HepG2 (cell line): ENCODE results near the gene WWC1. TPM values are rescaled to one million over a fixed set of nuclear protein-coding genes. Genes with fewer than 3 reads are reported as not detected.

Experiments
- ATAC-seq: fragments of 200-7000 bp; cut with Tn5 transposase; 3 replicates; pipeline ENCODE4 v1.9.1; 2020; ENCODE audit warnings: mild to moderate bottlenecking, moderate library complexity
- BruUV-seq: library from RNA; stranded (reverse); fragments of 400-500 nt; replicated peaks from 2 replicates; lab custom pipeline; 2021; lab: Mats Ljungman, UMichigan
- CTCF ChIA-PET: fragments of 300-600 bp; formaldehyde crosslinking; extraction: SDS; loops from one replicate; lab custom pipeline; 2021; ENCODE audit warnings: low total read pairs, inconsistent platforms, low intra/inter-chr PET ratio; lab: Yijun Ruan, JAX
- POLR2A ChIA-PET: fragments of 350-600 bp; sonication (Branson Sonifier 250); formaldehyde crosslinking; loops from one replicate; lab custom pipeline; 2020; ENCODE audit warnings: antibody characterized with exemption, inconsistent platforms; lab: Yijun Ruan, JAX
- DNase-seq: peaks from one replicate; pipeline ENCODE4 v3.0.0-alpha.2; 2015; ENCODE audit warnings: low spot score
- FAIRE-seq: peaks from 3 replicates; lab custom pipeline; 2011; peaks lifted over from hg19 to GRCh38; lab: Jason Lieb, UNC
- H2AFZ ChIP-seq: one replicate; pipeline ENCODE4 v1.6.1; 2011; ENCODE audit warnings: low read length, inconsistent platforms
- H3K27ac ChIP-seq: fragments of 300-600 bp; 3 replicates; pipeline ENCODE4 v1.8.0; 2011; ENCODE audit warnings: mixed run types, mild to moderate bottlenecking, mixed read lengths, low read length, inconsistent platforms; ENCODE audit not compliant: insufficient read depth; ENCODE audit errors: extremely low read length
- H3K27me3 ChIP-seq, 2 experiments: fragments of 200-600 bp in 1 of 2; 2 replicates in 1 of 2; 3 replicates in 1 of 2; pipeline versions ENCODE4 v1.6.0 to v1.8.0; 2011; ENCODE audit warnings: low read length in 2 of 2, mild to moderate bottlenecking in 2 of 2, moderate library complexity in 2 of 2, inconsistent platforms in 1 of 2; ENCODE audit not compliant: insufficient read depth in 2 of 2, control insufficient read depth in 1 of 2
- H3K36me3 ChIP-seq, 2 experiments: fragments of 200-600 bp in 1 of 2; replicated peaks in 1 of 2; 2 replicates in 1 of 2; 3 replicates in 1 of 2; pipeline versions ENCODE4 v1.5.1 to v1.8.0; 2011; ENCODE audit warnings: low read length in 2 of 2, inconsistent platforms in 1 of 2; ENCODE audit not compliant: insufficient read depth in 2 of 2, control insufficient read depth in 1 of 2
- H3K4me1 ChIP-seq: 2 replicates; pipeline ENCODE4 v1.5.1; 2012; ENCODE audit warnings: low read length, inconsistent platforms; ENCODE audit not compliant: insufficient read depth
- H3K4me2 ChIP-seq: 2 replicates; pipeline ENCODE4 v1.6.0; 2011; ENCODE audit warnings: low read depth, low read length, inconsistent platforms
- H3K4me3 ChIP-seq, 3 experiments: fragments of 200-600 bp in 1 of 3; sonication (generic), shearing (Covaris generic) in 1 of 3; replicated peaks in 1 of 3; 2 replicates each; pipeline ENCODE4 v1.5.1; 2011 to 2016; ENCODE audit warnings: low read length in 3 of 3, inconsistent platforms in 2 of 3, low read depth in 2 of 3, mild to moderate bottlenecking in 2 of 3, control low read depth in 1 of 3, mixed read lengths in 1 of 3; ENCODE audit not compliant: insufficient read depth in 1 of 3
- H3K79me2 ChIP-seq: one replicate; pipeline ENCODE4 v1.6.1; 2011; ENCODE audit warnings: low read length, inconsistent platforms; ENCODE audit not compliant: insufficient read depth
- H3K9ac ChIP-seq: 2 replicates; pipeline ENCODE4 v1.6.0; 2011; ENCODE audit warnings: mild to moderate bottlenecking, low read depth, low read length, inconsistent platforms; ENCODE audit not compliant: insufficient read depth
- H3K9me3 ChIP-seq: 2 replicates; pipeline ENCODE4 v1.5.1; 2012; ENCODE audit warnings: mild to moderate bottlenecking, low read length
- H4K20me1 ChIP-seq: 2 replicates; pipeline ENCODE4 v1.6.0; 2011; ENCODE audit warnings: inconsistent platforms, mild to moderate bottlenecking, low read length, moderate library complexity; ENCODE audit not compliant: insufficient read depth
- CHD2 ChIP-seq: IDR thresholded peaks from 2 replicates; pipeline ENCODE4 v1.6.1; 2011; ENCODE audit warnings: low read depth, low read length, improper control_type of control experiment
- ETS1 ChIP-seq: sonication (generic); formaldehyde crosslinking; IDR thresholded peaks from 2 replicates; pipeline ENCODE4 v1.4.0; 2020; ENCODE audit warnings: missing genetic modification reagents
- ETV6 ChIP-seq: sonication (generic); formaldehyde crosslinking; conservative IDR thresholded peaks from 2 replicates; pipeline ENCODE4 v1.4.0; 2020; ENCODE audit warnings: missing genetic modification reagents
- KLF13 ChIP-seq: sonication (generic); formaldehyde crosslinking; IDR thresholded peaks from 2 replicates; pipeline ENCODE4 v1.4.0; 2020; ENCODE audit warnings: mild to moderate bottlenecking, missing genetic modification reagents
- KMT2A ChIP-seq: sonication (generic); formaldehyde crosslinking; IDR thresholded peaks from 2 replicates; pipeline ENCODE4 v1.4.0; 2020; ENCODE audit warnings: missing genetic modification reagents
- NFE2L2 ChIP-seq: fragments of 150-350 bp; IDR thresholded peaks from 2 replicates; pipeline ENCODE4 v1.6.1; 2014; ENCODE audit warnings: low read length
- NR2F2 ChIP-seq: IDR thresholded peaks from 2 replicates; pipeline ENCODE4 v1.6.1; 2012; ENCODE audit warnings: low read depth, inconsistent platforms, borderline replicate concordance
- POLR2AphosphoS2 ChIP-seq: IDR thresholded peaks from 2 replicates; pipeline ENCODE4 v1.6.1; 2011; ENCODE audit warnings: low read depth, low read length, improper control_type of control experiment
- RARA ChIP-seq: IDR thresholded peaks from 2 replicates; pipeline ENCODE4 v1.6.1; 2016; ENCODE audit warnings: missing genetic modification reagents, missing compliant biosample characterization
- RBAK ChIP-seq: sonication (generic); formaldehyde crosslinking; IDR thresholded peaks from 2 replicates; pipeline ENCODE4 v1.5.1; 2020; ENCODE audit warnings: mild to moderate bottlenecking, missing genetic modification reagents
- RFX3 ChIP-seq: IDR thresholded peaks from 2 replicates; pipeline ENCODE4 v1.6.1; 2016; ENCODE audit warnings: missing biosample characterization, missing genetic modification reagents
- ZBTB7A ChIP-seq: sonication (generic); formaldehyde crosslinking; IDR thresholded peaks from 2 replicates; pipeline ENCODE4 v1.8.0; 2022; ENCODE audit warnings: mild to moderate bottlenecking, missing genetic modification reagents
- ZNF17 ChIP-seq: sonication (generic); formaldehyde crosslinking; IDR thresholded peaks from 2 replicates; pipeline ENCODE4 v1.5.0; 2020; ENCODE audit warnings: mild to moderate bottlenecking, missing genetic modification reagents
- ZNF224 ChIP-seq: sonication (generic); formaldehyde crosslinking; IDR thresholded peaks from 2 replicates; pipeline ENCODE4 v1.5.0; 2020; ENCODE audit warnings: mild to moderate bottlenecking, missing genetic modification reagents
- ZNF263 ChIP-seq: sonication (generic); formaldehyde crosslinking; IDR thresholded peaks from 2 replicates; pipeline ENCODE4 v1.4.0; 2020; ENCODE audit warnings: missing genetic modification reagents
- ZNF446 ChIP-seq: sonication (generic); formaldehyde crosslinking; IDR thresholded peaks from 2 replicates; pipeline ENCODE4 v1.5.0; 2020; ENCODE audit warnings: mild to moderate bottlenecking, missing genetic modification reagents
- ZNF547 ChIP-seq: sonication (generic); formaldehyde crosslinking; IDR thresholded peaks from 2 replicates; pipeline ENCODE4 v1.5.1; 2020; ENCODE audit warnings: mild to moderate bottlenecking, missing genetic modification reagents
- ZNF687 ChIP-seq: sonication (generic); formaldehyde crosslinking; IDR thresholded peaks from 2 replicates; pipeline ENCODE4 v1.5.1; 2020; ENCODE audit warnings: mild to moderate bottlenecking, missing genetic modification reagents, moderate library complexity
- WGBS: methylation state at CpG from one replicate; pipeline ENCODE4 v1.1.6; 2017; ENCODE audit warnings: low lambda C conversion rate; 5-methylcytosine and 5-hydroxymethylcytosine counted together
- in situ Hi-C: cut with HindIII; loops from 2 replicates; pipeline ENCODE4 v1.10.0; 2017; ENCODE audit warnings: low pct_unique_long_range_greater_than_20kb; ENCODE audit not compliant: extremely low pct_ligation_motif_present
- intact Hi-C: fragments of 100-400 bp; cut with micrococcal nuclease; formaldehyde crosslinking; loops from one replicate; pipeline ENCODE4 v1.10.0; 2022; ENCODE audit not compliant: unreplicated experiment
- polyA plus RNA-seq, 8 experiments: library from polyadenylated mRNA; depleted of rRNA in 3 of 8; stranded (reverse) in 7 of 8; unstranded in 1 of 8; fragments of >200 nt; fragmentation: Illumina TruSeq in 4 of 8; extraction: Trizol in 4 of 8; gene quantifications; 2 replicates each; pipeline versions ENCODE4 v1.2.1 to v1.2.3, GENCODE V29; 2011 to 2016; ENCODE audit warnings: low read depth in 4 of 8, missing spikeins in 1 of 8, mixed read lengths in 1 of 8; ENCODE audit not compliant: insufficient read depth in 1 of 8
- total RNA-seq, 5 experiments: library from RNA; depleted of rRNA; stranded (reverse); fragments of >200 nt; fragmentation: Illumina TruSeq; extraction: Trizol; gene quantifications; 2 replicates each; pipeline ENCODE4 v1.2.3, GENCODE V29; 2016; ENCODE audit warnings: low read depth in 1 of 5

Gene WWC1
- total and polyA plus RNA-seq, 2 of the 13 experiments (the other 11 are each of a cell fraction or from before 2014, with no cell fraction given) = 8.3 to 17.9 TPM

GRCh38 chr5:168460606-168461005 is 169.2 kb downstream of the WWC1 start:
- no peak for TF ChIP-seq RBAK (CRISPR knock-in tag)
- no peak for TF ChIP-seq CHD2
- TF ChIP-seq KMT2A (CRISPR knock-in tag) = no peak
- TF ChIP-seq ZBTB7A (CRISPR knock-in tag) = no peak
- TF ChIP-seq POLR2AphosphoS2 = no peak
- no peak for TF ChIP-seq KLF13 (CRISPR knock-in tag)
- TF ChIP-seq ZNF17 (CRISPR knock-in tag) = no peak
- TF ChIP-seq ZNF263 = no peak
- WGBS = 96% methylated on average over 9 of the region's 9 CpGs
- Histone ChIP-seq H3K4me1 (no peaks in the 10 kb centered on the region), H3K79me2 (no peaks in the 10 kb centered on the region), H4K20me1 (no peaks in the 10 kb centered on the region), H3K4me2 (no peak overlapping the region), H3K4me3 (no peak overlapping the region), H3K9ac (no peak overlapping the region), H3K27ac (no peak overlapping the region), H3K27me3 (no peaks in the 10 kb centered on the region), H3K9me3 (no peaks in the 10 kb centered on the region), H3K36me3 (peaks cover 20 to 64% of the 10 kb centered on the region in 2 experiments), H2AFZ (no peak overlapping the region)
- no peak for ATAC-seq
- no peak for DNase-seq
- in situ Hi-C loops (no loop called here), intact Hi-C loops (no loop called here)
- ChIA-PET CTCF (no interaction called here), POLR2A (no interaction called here)
- FAIRE-seq = no peak
- no TSS peak for BruUV-seq

- Histone ChIP-seq H3K9me3 (no peaks in the 10 kb centered on the region), H3K79me2 (no peaks in the 10 kb centered on the region), H3K4me1 (no peaks in the 10 kb centered on the region), H3K36me3 (peaks cover 17 to 61% of the 10 kb centered on the region in 2 experiments; a peak in 4 of 5 replicates), H3K27ac (no peak overlapping the region), H4K20me1 (no peaks in the 10 kb centered on the region), H2AFZ (no peak overlapping the region), H3K9ac (no peak overlapping the region), H3K4me2 (no peak overlapping the region), H3K27me3 (no peaks in the 10 kb centered on the region), H3K4me3 (no peak overlapping the region)
- ChIA-PET CTCF (no interaction called here), POLR2A (no interaction called here)
- in situ Hi-C loops (no loop called here), intact Hi-C loops (no loop called here)
- WGBS = 100% methylated on average over 2 of the region's 2 CpGs
- ATAC-seq (no peak), DNase-seq (no peak), FAIRE-seq (no peak)
- no TSS peak for BruUV-seq
- no peak for TF ChIP-seq ETS1 (CRISPR knock-in tag)
- TF ChIP-seq ZNF446 (CRISPR knock-in tag) = no peak
- no peak for TF ChIP-seq RFX3 (CRISPR knock-in tag)
- no peak for TF ChIP-seq RARA (CRISPR knock-in tag)
- no peak for TF ChIP-seq ZNF224 (CRISPR knock-in tag)
- TF ChIP-seq NFE2L2 = no peak
- no peak for TF ChIP-seq NR2F2
- no peak for TF ChIP-seq ETV6 (CRISPR knock-in tag)
- no peak for TF ChIP-seq ZNF547 (CRISPR knock-in tag)
- no peak for TF ChIP-seq ZNF687 (CRISPR knock-in tag)
Observed at GRCh38 chr5:168463081-168463480, 171.6 kb downstream of the WWC1 start.
